ENCODE measurements around the gene ACTL6B.
"Not testable (repeated sequence)": the region's sequence is repeated elsewhere in the genome, so short reads cannot be mapped to it uniquely, and the experiment has no call there.

Gene ACTL6B

DNA sequence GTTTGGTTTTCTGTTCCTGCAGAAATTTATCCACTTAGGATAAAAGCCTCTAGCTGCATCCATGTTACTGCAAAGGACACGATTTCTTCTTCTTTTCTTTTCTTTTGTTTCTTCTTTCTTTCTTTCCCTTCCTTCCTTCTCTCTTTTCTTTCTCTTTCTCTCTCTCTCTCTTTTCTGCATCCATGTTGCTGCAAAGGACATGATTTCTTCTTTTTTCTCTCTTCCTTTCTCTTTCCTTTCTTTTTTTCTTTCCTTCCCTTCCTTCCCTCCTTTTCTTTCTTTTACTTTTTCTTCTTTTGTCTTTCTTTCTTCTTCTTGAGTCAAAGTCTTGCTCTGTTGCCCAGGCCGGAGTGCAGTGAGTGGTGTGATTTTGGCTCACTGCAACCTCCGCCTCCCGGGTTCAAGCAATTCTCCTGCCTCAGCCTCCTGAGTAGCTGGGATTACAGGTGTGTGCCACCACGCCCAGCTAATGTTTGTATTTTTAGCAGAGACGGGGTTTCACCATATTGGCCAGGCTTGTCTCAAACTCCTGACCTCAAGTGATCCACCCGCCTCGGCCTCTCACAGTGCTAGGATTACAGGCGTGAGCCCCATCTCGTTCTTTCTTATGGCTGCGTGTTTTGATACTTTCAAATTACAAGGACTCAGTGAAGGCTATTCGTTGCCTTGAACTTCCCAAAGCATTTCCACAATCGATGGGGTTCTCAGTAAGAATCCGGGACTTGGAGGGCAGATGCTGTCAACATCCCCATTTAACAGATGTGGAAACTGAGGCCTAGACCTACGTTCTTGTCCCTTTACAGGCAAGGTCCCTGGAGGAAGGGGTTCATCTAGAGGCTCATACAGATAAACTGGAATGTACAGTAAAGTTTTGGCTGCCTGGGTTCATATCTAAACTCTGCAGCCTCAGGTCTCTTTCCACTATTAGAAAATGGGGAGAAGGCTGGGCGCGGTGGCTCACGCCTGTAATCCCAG is 15.4 kb upstream of the ACTL6B start:
- DNase-seq (ENCODE audit: low spot score) = no peak

DNA sequence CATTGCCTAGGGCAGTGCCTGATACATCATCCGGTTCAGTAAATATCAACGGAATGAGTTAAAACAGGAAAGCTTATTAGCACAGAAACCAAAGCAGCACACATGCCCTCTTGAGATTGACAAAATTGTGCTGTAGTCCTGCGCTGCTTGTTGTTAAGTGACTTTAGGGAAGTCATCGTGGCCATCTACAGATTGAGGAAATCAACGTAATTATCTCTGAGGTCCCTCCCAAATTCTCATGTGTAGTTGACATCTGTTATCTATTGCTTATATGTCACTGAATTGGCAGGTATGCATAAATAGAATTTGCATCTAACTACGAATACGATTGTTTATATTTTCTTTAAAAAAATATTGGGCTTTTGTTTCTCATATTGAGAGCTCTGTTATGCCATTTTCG is 13.8 kb upstream of the ACTL6B start:
- no peak for DNase-seq (ENCODE audit: low spot score)

DNA sequence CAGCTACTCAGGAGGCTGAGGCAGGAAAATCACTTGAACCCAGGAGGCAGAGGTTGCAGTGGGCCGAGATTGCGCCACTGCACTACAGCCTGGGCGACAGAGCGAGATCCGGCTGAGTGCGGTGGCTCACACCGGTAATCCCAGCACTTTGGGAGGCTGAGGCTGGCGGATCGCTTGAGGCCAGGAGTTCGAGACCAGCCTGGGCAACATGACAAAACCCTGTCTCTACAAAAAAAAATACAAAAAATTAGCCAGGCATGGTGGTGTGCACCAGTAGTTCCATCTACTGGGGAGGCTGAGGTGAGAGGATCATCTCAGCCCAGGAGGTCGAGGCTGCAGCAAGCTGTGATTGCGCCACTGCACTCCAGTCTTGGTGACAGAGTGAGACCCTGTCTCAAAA is 12.9 kb upstream of the ACTL6B start:
- not testable (repeated sequence) for DNase-seq (ENCODE audit: low spot score)

DNA sequence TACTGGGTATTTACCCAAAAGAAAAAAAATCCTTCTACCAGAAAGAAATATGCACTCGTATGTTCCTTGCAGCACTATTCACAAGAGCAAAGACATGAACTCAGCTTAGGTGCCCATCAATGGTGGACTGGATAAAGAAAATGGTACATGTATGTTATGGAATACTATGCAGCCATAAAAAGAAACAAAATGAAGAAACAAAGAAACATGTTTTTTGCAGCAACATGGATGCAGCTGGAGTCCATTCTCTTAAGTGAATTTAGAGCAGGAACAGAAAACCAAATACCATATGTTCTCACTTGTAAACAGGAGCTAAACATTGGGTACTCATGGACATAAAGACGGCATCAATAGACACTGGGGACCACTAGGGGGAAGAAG is 11.8 kb upstream of the ACTL6B start:
- no peak for DNase-seq (ENCODE audit: low spot score)

DNA sequence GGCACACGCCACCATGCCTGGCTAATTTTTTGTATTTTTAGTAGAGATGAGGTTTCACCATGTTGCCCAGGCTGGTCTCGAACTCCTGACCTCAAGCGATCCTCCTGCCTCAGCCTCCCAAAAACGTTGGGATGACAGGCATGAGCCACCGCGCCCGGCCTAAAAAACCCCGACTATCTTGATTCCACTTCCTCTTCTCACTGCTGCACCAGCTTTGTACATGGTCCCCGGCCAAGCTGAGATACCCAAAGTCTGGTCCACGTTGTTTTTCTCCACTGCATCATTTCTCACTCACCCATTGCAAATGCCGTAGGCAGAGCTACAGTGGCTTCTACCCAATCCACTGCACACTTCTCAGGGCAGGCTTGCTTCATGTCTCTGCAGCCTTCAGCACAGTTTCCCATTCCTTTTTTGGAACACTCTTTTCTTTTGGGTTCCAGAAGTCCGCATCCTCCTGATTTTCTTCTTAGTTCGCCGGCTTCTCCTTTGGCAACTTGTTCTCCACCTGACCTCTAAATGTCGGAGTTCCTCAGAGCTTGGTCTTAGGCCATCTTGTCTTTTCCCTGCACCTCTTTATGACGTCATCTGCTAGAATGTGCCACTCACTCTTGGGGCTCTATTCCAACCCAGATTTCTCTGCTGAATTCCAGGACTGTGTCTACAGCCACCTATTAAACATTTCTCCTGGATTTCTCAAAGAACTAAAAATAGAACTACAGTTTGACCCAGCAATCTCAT is 11.3 kb upstream of the ACTL6B start:
- no peak for DNase-seq (ENCODE audit: low spot score)

DNA sequence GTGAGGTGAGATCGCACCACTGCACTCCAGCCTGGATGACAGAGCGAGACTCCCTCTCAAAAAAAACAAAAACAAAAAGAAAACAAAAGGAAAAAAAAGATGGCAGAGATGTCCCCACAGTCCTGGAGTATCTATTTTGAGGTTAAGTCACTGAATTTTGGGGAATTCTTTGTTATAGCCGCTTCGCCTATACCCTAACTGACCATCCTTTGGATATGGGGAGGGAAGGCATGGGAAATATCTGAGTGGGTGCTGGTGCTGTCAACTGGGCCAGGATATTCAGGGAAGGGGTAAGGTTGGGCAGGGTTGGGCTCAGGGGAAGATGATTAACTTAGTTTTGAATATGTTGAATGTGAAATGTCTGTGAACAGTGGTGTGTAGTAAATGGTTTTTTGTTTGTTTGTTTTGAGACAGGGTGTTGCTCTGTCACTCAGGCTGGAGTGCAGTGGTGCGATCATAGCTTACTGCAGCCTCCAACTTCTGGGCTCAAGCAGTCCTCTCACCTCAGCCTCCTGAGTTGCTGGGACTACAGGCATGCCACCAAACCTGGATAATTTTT is 9.0 kb upstream of the ACTL6B start:
- DNase-seq (ENCODE audit: low spot score) = no peak

DNA sequence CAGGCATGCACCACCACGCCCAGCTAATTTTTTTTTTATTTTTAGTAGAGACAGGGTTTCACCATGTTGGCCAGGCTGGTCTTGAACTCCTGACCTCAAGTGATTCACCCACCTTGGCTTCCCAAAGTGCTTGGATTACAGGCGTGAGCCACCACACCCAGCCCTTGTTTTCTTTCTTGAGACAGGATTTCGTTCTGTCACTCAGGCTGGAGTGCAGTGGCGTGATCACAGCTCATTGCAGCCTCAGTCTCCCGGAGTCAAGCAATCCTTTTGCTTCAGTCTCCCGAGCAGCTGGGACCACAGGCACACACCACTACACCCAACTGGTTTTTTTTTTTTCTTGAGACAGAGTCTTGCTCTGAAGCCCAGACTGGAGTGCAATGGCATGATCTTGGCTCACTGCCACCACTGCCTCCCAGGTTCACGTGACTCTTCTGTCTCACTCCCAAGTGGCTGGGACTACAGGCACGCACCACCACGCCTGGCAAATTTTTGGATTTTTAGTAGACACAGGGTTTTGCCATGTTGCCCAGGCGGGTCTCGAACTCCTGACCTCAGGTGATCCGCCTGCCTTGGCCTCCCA is 6.0 kb upstream of the ACTL6B start:
- not testable (repeated sequence) for DNase-seq (ENCODE audit: low spot score)

DNA sequence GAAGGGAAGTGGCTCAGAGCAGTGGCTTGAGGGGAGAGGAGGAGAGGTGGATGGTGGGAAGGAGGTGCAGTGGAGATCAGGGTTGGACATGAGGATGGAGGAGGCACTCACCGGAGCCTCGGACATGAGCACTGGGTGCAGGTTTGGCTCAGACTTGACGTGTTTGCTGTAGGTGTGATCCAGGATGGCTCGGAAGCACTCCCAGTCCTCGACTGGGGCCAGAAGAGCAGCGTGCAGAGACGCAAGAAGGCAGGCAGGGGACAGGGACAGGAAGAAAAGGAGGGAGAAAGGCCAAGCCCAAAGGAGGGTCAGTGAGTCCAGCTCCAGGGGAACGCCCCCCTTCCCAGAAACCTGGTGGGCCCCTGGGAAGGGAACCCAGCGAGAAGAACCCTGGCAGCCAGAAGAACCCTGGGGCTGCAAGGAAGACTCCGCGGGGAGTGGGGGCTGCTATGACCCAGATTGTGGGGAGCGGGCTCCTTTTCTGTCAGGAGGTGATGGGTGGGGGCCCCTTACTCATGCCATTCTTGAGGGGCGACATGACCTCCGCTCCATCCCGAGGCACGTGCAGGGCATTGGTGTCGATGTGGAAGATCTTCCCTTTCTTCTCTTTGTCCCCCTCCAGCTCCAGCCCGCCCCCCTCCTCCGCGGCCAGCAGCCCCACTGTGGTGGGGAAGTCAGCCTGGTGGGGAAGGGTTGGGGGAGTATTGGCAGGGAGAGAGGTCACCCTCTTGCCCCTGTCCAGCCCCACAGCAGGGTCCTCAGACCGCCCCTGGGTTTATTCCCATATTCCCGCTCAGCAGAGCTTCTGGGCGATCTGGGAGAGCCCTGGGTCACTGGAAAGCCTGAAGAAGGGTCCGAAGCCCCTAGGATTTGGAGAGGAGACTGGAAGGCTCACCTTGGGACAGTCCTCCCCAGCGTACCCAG is 1.1 kb downstream of the ACTL6B start:
- no peak for DNase-seq (ENCODE audit: low spot score)

DNA sequence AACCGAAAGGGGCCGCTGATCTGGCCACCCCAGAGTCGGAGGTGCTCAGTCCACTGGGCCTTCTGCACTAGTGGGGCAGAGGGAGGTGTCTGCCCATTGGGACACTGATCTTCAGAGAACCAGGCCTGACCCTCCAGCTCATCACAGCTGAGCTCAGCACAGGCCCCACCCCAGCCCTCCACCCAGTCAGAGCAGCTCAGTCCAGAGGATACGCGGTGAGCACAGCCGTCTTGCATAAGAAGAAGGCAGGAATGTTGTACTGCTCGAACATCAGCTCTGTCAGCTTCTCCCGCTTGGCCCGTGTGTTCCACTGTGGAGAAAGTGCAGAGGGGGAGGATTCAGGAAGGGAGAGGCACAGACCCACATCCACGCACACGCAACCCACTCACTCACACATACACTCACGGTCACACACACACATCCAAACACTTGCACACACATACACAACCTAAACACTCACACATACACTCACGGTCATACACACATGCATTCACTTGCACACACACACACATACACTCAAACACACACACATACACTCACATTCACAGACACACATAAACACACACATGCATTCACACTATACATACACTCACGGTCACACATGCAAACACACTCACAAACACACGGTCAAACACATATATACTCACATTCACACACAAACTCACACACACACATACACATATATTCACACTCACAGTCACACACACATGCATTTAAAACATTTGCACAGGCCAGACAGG is 6.3 kb downstream of the ACTL6B start:
- no peak for DNase-seq (ENCODE audit: low spot score)

DNA sequence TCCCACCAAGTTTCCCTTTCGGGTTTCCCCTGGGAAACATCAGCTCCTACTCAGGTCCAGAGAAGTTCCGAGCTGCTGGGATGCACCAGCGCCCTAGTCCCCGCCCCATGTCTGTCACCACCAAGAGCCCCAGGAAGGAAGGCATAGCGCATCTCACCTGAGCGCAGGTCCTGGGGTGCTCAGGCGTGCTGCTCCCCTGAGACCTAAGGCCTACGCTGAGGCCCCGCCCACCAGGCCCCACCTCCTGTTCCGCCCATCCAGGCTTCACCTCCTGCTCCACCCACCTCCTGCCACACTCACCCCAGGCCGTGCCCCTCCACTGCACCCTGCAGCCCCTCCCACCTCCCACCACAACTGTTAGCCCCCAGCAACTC is 13.7 kb downstream of the ACTL6B start:
- no peak for DNase-seq (ENCODE audit: low spot score)

DNA sequence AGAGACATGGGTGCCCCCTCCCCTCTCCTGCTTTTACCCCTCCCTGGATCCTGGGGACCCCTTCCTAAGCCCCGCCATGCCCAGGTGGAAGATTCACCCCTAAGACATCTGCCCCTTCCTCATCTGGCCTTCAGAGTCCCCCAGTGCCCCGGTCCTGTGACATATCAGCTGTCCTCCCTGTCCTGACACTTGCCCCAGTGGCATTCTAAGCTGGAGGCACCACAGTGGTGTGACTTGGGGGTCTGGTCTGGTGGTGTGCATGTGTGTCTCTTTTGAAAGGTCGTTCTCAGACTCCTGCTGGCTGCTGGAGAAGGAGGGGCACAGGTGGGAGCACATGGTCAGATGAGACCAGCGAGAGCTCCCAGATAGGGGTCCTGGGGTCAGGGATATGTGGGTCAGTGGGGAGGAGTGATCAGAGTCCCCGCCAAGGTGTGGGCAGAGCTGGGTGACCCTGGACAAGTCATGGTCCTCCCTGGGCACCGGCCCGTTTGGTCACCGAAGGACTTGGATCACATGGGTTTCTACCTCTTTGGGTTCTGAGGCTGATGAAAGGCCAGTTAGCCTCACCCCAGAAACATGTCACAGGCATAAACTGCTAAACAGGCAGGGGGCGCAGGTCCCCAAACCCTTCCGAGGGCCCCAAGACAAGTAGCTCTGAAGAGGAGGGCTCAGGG is 14.3 kb downstream of the ACTL6B start:
- no peak for DNase-seq (ENCODE audit: low spot score)

DNA sequence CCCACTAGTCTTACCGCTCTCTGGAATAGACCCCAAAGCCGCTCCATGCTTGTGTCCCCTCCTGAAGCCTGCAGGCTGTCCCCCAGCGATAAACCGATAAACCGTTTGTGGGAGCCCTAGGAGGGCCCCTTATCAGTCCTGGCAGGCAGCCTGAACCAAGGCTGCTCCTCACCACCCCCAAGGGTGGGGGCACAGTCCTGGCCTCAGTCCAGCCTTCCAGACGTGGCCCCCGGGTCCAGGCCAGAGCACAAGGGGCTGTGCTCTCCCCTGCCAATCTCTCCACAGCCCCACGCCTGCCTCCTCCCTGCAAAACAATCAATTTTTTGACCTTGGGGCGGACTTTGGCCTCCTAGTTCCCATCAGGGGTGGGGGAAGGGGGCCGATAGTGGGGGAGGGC is 14.8 kb downstream of the ACTL6B start, which contains the start of gene TFR2:
Gene TFR2 (minus strand): TSS at position 90 of the 397 bp plus-strand sequence. CDS start 43 bp downstream, at position 47.
- DNase-seq (ENCODE audit: low spot score) = no peak

DNA sequence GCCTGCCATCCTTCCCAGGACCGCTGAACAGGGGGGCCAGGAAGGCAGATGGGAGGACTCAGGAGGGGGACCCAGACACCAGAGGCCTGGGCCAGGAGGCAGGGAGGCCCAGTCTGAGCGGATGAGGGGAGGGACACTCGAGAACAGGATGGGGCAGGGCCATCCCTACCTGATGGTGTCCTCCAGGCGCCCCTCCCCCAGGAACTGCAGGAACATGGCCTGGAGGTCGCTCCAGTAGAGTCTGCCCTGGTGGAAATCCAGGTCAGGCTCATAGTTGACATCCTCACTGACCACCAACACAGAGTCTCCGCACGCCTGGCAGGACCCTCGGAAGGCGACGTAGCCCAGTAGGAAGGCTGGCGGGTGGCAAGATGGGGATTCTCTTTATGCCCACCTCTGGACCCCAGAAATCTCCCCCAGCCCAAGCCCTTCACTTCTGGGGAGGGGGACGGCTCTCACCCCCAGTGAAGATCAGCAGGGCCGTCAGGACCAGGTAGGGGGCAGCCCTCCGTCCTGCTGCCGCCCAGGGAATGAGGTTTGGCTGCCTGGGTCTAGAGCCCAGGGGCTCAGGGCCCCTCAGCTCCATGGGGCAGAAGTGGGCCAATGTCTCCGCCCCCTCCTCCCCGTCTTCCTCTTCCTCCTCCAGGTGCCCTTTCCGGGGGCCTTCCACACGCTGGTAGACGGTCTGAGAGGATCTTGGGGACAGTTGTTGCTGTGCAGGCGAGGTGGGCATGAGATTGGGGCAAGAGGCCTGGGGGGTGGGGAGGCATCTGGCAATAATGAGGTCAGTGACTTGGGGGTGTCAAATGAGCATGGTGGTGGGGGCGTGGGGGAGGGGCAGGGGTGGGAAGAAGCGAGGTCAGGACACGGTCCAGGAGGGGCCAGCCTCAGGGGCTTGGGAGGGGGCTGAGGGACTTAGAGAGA is 15.5 kb downstream of the ACTL6B start:
- DNase-seq (ENCODE audit: low spot score) = no peak

DNA sequence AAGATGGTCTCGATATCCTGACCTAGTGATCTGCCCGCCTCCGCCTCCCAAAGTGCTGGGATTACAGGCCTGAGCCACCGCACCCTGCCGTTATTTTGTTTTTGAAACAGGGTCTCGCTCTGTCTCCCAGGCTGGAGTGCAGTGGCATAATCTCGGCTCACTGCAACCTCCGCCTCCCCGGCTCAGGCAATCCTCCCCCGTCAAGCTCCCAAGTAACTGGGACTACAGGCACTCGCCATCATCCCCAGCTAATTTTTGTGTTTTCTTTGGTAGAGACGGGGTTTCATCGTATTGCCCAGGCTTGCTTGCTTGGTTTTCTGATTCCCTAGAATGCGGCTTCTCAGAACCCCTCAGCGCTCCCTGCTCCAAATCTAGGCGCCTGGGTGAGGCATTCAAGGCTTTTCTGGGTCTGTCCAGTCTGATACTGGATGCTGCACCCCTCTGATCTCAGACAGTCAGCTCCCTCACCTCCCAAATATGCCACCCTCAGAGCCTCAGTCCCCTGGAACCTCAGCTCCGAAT is 16.2 kb downstream of the ACTL6B start:
- no peak for DNase-seq (ENCODE audit: low spot score)

DNA sequence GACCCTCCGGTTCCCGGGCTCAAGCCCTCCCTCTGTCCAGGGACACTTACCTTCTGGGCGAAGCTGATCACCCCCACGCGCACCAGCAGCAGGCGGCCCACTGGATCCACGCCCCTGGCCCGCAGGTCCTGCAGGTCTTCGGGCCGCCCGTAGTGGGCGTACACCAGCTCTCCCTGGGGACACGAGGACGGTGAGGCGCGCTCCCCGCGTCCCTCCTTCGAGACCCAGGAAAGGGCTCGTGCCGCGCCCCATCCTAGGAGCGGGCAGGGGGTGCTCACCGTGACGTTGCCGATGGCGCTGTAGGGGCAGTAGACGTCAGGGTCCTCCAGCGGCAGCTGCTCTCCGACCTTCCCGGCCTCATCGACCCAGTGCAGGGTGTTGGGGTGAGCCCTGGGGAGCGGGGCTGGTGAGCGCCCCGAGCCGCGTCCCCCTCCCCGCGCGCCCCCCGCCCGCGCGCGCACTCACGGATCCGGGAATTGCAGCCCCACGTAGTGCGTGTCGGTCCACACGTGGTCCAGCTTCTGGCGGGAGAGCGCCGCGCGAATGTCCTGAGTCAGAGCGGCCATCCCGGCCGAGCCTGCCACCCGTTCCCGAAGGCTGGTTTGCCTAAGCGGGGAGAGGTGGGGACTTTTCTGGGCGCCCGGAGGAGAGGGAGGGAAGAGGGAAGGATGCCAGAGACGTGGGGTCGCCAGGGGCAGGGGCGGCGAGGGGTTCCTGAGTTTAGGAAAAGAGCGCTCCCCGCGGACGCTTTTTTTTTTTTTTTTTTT is 23.1 kb downstream of the ACTL6B start:
- peak; percentile 73 for DNase-seq (ENCODE audit: low spot score)

DNA sequence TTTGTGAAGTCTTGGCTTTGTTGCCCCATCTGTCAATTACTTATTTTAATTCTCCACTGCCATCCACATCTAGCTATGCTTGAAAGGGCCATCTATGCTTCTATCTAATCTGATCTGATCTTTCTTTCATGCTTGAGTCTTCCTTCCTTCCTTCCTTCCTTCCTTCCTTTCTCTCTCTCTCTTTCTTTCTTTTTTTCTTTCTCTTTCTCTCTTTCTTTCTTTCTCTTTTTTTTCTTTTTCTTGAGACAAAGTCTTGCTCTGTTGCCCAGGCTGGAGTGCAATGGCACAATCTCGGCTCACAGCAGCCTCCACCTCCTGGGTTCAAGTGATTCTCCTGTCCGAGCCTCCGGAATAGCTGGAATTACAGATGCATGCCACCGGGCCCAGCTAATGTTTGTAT is 26.2 kb downstream of the ACTL6B start:
- DNase-seq (ENCODE audit: low spot score) = no peak

DNA sequence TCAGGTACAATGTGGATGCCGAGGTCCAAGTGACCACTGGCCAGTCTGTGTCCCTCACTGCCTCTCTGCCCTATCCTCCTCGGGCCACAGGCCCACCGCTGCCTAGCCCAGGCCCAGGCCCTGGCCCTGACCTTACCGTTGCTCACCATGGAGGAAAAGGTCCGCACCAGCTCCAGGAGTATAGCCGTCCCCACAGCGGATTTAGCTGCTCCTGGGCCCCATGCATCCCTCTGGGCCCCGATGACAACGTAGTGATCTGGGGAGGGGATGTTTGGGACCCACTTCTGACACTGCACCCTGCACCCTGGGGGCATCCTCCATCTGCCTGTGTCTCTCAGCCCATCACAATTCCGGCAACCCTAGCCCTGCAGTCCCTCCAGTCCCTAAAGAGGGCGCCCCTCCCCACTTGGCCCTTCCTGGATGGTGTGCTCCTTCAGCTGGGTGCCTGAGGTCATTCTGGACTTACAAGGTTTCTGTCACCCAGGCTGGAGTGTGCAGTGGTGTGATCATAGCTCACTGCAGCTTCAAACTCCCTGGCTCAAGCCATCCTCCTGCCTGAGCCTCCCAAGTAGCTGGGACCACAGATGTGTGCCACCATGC is 27.0 kb downstream of the ACTL6B start:
- peak; percentile 38 for DNase-seq (ENCODE audit: low spot score)

DNA sequence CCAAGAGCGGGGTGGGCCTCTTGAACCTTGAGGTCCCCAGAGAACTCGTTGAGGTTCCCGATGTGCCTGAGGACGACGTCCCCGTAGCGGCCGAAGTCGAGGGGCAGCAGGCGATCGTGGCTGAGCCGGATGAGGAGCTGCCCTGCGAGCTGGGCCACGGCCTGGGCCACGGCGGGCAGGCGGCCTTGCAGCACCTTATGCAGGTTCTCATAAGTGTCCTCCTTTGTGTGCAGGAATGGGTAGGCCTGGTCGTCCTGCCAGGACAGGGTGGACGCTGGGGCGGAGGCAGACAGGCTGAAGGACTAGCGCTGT is 29.1 kb downstream of the ACTL6B start:
- DNase-seq (ENCODE audit: low spot score) = no peak
